Left ventricle myocardium superior (tissue), 1 donor: ENCODE data around the gene CYSLTR2. TPM values are rescaled to one million over a fixed set of nuclear protein-coding genes. Genes with fewer than 3 reads are reported as not detected.

Experiments used
- ATAC-seq: fragments of 200-7000 bp; cut with Tn5 transposase; one replicate; pipeline ENCODE4 v1.9.1; 2020; ENCODE audit warnings: mild to moderate bottlenecking, moderate library complexity
- DNase-seq: peaks from one replicate; pipeline ENCODE4 v3.0.0-alpha.2; 2020
- intact Hi-C: fragments of 100-400 bp; cut with micrococcal nuclease; formaldehyde crosslinking; loops from one replicate; pipeline ENCODE4 v1.11.0; 2022
- long read RNA-seq: library from polyadenylated mRNA; unstranded; transcript quantifications from one replicate; pipeline ENCODE4 v2.0.0, GENCODE V29; 2021
- total RNA-seq: library from RNA; stranded (reverse); fragmentation: NEBNext Ultra II Directional; extraction: Animal tissue kit (Norgen Biotek cat#: 25700); gene quantifications from one replicate; pipeline ENCODE4 v1.2.1, GENCODE V29; 2021
- donor health status: DM: no; HTN: yes; CAD: no; lungs with severe emphysema.

Gene CYSLTR2, protein sequence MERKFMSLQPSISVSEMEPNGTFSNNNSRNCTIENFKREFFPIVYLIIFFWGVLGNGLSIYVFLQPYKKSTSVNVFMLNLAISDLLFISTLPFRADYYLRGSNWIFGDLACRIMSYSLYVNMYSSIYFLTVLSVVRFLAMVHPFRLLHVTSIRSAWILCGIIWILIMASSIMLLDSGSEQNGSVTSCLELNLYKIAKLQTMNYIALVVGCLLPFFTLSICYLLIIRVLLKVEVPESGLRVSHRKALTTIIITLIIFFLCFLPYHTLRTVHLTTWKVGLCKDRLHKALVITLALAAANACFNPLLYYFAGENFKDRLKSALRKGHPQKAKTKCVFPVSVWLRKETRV
- 5.0 TPM for total RNA-seq
- long read RNA-seq = 0 reads

DNA sequence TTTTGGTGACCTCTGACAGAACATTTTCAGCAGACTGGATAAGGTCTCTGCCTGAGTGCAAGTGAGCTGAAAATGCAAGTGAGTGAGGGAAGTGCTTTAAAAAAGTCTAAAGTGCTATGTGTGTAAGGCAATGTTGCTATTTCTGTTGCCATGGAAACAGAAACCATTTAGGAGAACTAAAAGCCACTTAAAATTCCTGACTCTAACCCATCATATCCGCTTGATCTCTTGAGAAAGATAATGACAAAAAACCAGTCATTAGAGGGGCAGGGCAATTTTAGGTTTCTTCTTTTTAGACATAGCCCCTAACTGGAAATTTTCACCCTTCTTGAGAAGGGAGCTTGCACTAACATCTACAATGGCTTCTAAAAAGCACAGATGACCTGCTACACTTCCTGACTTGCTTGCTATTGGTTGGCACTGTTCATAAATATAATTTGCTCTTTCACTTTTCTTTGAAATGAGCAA, at the start of gene CYSLTR2:
CYSLTR2 (plus strand) TSS at position 458 of the 468 bp plus-strand sequence. CDS start 52,889 bp downstream, outside the sequence.
- ATAC-seq = peak; percentile 62
- no peak for DNase-seq
- intact Hi-C loops = no loop called here

DNA sequence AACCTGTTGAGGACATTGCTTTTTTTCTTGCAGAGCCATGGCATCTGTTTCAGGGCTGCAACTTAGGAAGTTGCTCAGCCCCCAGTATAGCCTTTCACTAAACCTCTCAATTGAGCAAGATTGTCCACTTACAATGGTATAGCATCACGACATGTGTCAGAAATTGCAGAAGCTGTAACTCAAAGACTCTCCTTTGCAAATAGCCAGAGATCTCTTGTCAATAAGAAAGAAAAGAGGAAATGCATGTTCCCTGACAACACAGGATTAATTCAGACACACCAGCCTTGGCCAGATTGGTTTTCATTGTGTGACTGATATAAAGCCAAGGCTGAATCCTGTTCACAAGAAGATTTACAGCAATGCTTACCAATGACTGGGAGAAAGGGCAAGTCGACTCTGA, 38.7 kb upstream of the CYSLTR2 start:
- intact Hi-C loops = no loop called here
- DNase-seq (no peak), ATAC-seq (no peak)

DNA sequence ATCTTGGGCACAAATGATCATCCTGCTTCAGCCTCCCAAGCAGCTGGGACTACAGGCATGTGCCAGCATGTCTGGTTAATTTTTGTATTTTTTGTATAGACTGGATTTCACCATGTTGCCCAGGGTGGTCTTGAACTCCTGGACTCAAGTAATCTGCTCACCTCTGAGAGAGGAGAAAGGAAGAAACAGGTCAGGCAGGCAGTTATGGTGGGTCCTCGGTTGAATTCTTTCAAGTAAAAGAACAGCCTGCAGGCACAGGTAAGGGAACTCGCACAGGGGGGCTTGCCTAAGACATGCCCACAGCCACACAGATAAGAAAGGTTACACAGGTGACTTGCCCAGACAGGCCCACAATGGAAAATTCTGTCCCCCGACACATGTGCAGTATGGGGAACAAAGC, 34.8 kb upstream of the CYSLTR2 start:
- intact Hi-C loops = no loop called here
- DNase-seq = no peak
- no peak for ATAC-seq

- no peak for ATAC-seq
- intact Hi-C loops = no loop called here
- DNase-seq = no peak
Measured at GRCh38 chr13:48621056-48621455, 32.7 kb upstream of the CYSLTR2 start.

DNA sequence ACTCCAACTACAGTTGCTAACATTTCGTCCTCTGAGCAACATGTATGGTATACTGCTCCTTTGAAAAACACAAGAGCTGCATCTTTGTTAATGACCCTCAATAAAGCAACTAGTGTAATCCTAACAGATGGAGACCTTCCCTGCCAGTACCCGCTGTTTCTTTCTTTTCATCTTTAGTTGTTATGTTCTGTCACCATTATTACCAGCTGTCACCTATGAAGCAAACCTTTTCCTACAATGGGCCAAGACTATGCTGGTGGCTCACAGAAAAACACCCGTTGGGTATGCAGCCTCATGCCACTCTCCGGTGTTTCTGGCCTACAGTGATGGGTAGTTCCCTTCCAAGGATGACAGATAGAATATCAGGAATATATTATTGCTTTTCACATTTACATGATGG, 29.7 kb upstream of the CYSLTR2 start:
- ATAC-seq = no peak
- no peak for DNase-seq
- intact Hi-C loops = no loop called here

- DNase-seq = no peak
- intact Hi-C loops = no loop called here
Measured at GRCh38 chr13:48624858-48625257, 28.9 kb upstream of the CYSLTR2 start.

DNA sequence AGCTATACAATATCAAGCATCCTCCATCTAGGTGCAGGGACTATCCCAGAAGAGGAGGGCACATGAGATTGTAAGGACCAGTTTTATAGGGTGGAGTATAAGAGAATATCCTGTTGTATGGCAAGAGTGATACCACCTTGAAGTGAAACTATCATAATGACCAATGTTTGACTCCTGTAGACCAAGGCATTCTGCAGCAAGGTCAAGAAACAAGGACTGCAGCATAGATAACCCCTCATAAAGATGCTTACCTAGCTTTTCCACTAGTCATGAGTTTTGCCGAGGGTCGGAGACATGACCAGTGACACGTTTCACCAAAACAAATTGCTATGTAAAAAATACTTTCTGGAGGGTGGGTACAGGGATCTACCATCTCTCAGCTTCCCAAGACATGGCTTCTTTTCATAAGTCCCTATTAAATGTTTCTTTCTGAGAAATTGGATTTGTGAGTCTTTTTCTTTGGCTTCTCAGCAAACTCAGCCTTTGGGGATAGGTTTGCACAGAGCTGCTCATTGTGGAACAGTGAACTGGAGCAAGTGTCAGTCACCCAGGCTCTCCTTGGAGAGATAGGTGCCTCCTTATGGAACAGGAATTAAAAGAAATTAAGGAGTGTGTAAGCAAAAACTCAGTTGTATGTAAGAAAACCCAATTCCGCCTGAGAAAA, 28.2 kb upstream of the CYSLTR2 start:
- intact Hi-C loops = no loop called here
- peak; percentile 61 for ATAC-seq
- no peak for DNase-seq

More at GRCh38 chr13:48624858-48625257, 28.9 kb upstream of the CYSLTR2 start:
- peak; percentile 81 for ATAC-seq

DNA sequence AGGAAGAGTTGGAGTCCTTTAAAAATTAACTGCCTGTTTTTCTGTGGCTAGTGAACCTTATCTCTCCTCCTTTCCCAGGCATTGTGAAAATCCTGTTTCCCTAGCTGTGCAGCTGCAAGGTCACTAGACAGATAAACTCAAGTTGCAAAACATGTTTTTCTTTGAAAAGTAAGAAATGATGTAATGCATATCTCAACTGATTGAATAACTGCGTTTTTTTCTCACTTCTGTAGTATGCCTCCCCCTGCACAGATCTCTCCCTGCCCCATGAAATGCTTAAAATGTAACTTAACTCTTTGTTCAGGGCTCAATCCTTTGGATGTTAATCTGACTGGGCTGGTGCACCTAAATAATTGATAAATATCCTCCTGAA, 27.7 kb upstream of the CYSLTR2 start:
- DNase-seq (no peak), ATAC-seq (peak; percentile 74)
- intact Hi-C loops = no loop called here

DNA sequence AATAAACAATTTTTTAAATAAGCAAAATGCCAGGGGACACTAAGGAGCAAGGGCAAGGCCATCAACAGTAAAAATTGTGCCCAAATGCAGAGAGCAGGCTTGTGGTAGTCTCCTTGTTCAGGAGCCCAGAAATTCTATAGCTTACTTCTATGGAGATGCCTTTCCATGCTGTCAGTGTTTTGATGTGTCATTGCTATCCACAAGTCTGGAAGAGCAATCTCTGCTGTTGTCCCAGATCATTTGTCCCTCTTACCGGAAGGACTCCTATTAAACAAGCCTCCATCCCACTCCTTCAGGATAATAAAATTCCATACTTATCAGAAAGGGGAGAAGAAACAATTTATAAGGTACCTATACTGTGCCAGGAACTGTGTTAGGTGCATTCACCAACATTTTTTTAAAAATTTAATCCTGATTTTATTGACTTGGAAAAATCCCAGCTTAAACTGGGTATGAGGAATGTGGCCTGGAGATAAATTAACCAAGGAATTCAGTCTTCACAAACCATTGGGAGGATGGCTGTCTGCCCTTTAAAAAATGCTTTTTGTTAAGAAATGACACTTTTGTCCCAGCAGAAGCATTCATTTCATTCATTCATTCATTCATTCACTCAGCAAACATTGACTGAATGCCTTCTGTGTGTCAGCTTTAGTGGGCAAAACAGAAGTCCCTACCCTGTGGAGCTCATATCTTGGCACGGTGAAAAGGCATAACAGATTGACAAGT, 26.8 kb upstream of the CYSLTR2 start:
- intact Hi-C loops = no loop called here
- ATAC-seq (no peak), DNase-seq (no peak)

GRCh38 chr13:48629277-48629676, 24.5 kb upstream of the CYSLTR2 start:
- ATAC-seq = no peak
- intact Hi-C loops = no loop called here
- DNase-seq = no peak

DNA sequence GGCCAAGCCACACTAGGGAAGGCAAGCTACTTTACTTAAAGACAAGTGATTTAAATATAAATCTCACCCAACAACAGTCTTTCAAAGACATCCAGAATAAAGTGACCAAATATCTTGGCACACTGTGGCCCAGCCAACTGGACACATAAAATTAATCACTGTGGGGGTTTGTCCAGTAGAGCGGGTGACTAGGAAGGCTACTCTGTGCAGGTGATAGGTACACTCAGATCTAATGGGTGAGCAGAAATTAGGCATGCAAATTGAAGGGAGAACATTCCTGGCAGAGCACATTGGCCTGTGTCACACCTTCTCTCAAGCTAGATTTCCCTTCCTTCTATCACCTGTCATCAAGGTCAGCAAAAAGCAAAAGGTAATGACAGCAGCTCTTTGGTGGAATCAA, 23.4 kb upstream of the CYSLTR2 start:
- intact Hi-C loops = no loop called here
- DNase-seq (no peak), ATAC-seq (no peak)

- intact Hi-C loops = no loop called here
- DNase-seq (no peak), ATAC-seq (peak; percentile 23)
Measured at GRCh38 chr13:48630773-48631172, 23.0 kb upstream of the CYSLTR2 start.

- DNase-seq (no peak), ATAC-seq (no peak)
- intact Hi-C loops = no loop called here
Measured at GRCh38 chr13:48631441-48631840, 22.3 kb upstream of the CYSLTR2 start.

DNA sequence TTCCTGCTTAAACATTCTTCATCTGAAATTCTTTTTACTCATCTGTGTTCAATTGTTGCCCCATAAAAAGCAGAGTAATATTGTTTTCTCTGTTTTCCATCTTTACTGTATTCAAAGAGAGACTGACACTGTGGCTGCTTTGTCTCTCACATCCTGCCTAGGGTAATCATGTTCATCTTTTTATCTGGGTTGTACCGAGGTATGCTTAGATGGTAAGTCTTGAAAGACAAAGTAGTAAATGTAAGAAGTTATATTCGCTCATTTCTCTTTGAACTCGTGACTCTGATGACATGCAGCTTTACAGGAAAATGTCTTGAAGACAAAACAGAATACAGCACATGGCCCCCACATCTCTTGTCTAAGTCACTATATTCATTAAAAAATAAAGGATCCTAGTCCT, 20.0 kb upstream of the CYSLTR2 start:
- DNase-seq = no peak
- intact Hi-C loops = no loop called here
- no peak for ATAC-seq

DNA sequence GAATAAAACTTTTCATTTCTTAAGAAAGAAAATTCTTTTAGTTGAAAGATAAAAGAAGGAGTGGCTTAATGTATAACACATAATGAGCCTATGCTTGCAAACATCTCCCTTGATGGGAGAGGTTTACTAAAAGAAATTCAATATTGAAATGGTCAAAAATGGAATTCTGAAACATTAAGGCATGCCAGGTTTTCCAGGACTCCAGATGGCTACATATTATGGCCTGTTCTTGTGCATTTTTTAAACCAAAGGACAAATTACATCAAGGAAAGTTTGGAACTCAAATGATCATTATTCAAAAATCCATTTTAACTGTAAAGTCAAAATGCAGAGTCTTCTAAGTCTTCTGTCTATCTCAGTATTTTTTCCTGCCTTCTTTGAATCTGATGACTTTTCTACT, 19.1 kb upstream of the CYSLTR2 start:
- intact Hi-C loops = no loop called here
- ATAC-seq = no peak

GRCh38 chr13:48635478-48635877, 18.3 kb upstream of the CYSLTR2 start:
- ATAC-seq = no peak
- no peak for DNase-seq
- intact Hi-C loops = no loop called here

More for the DNA sequence above, 19.1 kb upstream of the CYSLTR2 start:
- DNase-seq = no peak

DNA sequence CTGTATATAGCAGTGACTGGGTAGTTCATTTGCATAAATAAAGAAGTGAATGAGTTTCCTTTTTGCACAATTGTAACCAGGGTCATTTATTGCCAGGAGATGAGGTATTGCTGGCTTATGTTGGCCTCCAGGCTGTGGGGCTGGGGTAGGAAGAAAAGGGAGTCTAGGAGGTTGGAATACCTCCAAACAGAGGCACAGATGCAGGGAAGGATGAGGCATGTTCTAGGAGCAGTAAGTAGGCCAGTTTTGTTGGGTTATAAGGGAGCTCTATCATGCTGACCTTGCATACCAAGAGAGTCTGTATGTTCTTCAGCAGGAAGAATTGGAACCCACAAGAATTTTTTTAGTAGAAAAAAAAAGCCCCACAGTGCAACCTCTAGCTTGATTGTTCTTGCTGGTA, 17.2 kb upstream of the CYSLTR2 start:
- intact Hi-C loops = no loop called here
- ATAC-seq (peak; percentile 75), DNase-seq (no peak)

DNA sequence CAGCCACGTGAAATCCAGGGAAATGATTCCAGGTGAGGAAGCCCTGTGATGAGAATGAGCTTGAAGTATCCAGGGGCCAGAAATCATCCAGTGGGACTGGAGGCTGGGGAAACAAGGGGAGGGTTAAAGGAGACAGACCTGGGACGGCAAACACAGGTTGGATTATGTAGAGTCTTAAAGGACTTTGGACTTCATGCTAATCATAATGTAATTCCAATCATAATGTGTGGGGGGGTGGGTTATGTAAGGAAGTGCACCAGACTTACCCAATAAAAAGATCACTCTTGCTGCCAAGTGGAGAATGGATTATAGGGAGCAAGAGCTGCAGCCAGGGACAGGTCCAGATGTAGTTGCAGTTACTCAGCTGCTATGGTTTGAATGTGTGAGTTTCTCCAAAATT, 16.1 kb upstream of the CYSLTR2 start:
- DNase-seq (no peak), ATAC-seq (no peak)
- intact Hi-C loops = no loop called here

GRCh38 chr13:48640767-48641166, 13.0 kb upstream of the CYSLTR2 start:
- no peak for DNase-seq
- intact Hi-C loops = no loop called here
- ATAC-seq = no peak

GRCh38 chr13:48641404-48641803, 12.3 kb upstream of the CYSLTR2 start:
- DNase-seq = no peak
- intact Hi-C loops = no loop called here
- no peak for ATAC-seq
